Trophoblast cell (in vitro differentiated cells and primary cell): ENCODE data around the gene CLEC2L.

Experiments used
- DNase-seq, 2 donors: peaks; one replicate each; pipeline ENCODE4 v3.0.0-alpha.2; 2016
- H2AFZ ChIP-seq: 2 replicates; pipeline ENCODE4 v1.6.1; 2013; ENCODE audit warnings: low read length, moderate library complexity, mild to moderate bottlenecking; ENCODE audit not compliant: insufficient read depth, poor library complexity
- H2AK5ac ChIP-seq: 2 replicates; pipeline ENCODE4 v1.6.1; 2013; ENCODE audit warnings: mild to moderate bottlenecking, low read length
- H2BK120ac ChIP-seq: 2 replicates; pipeline ENCODE4 v1.6.1; 2013; ENCODE audit warnings: low read length, mild to moderate bottlenecking, moderate library complexity; ENCODE audit not compliant: insufficient read depth, poor library complexity
- H2BK12ac ChIP-seq: 2 replicates; pipeline ENCODE4 v1.6.1; 2013; ENCODE audit warnings: mild to moderate bottlenecking, low read length, moderate library complexity
- H2BK5ac ChIP-seq: 2 replicates; pipeline ENCODE4 v1.6.1; 2013; ENCODE audit warnings: low read length, low read depth, moderate library complexity, mild to moderate bottlenecking; ENCODE audit not compliant: poor library complexity
- H3K14ac ChIP-seq: 2 replicates; pipeline ENCODE4 v1.6.1; 2013; ENCODE audit warnings: mild to moderate bottlenecking, low read length
- H3K18ac ChIP-seq: 2 replicates; pipeline ENCODE4 v1.6.1; 2013; ENCODE audit warnings: mild to moderate bottlenecking, low read length
- H3K23ac ChIP-seq: 2 replicates; pipeline ENCODE4 v1.6.1; 2013; ENCODE audit warnings: low read length
- H3K27ac ChIP-seq: 2 replicates; pipeline ENCODE4 v1.5.1; 2013; ENCODE audit warnings: low read depth, mild to moderate bottlenecking, inconsistent platforms, low read length, moderate library complexity
- H3K27me3 ChIP-seq: 2 replicates; pipeline ENCODE4 v1.6.1; 2013; ENCODE audit warnings: inconsistent platforms, mild to moderate bottlenecking, low read length, moderate library complexity; ENCODE audit not compliant: insufficient read depth
- H3K36me3 ChIP-seq, 2 experiments: 1 replicate in 1 of 2; 2 replicates in 1 of 2; pipeline ENCODE4 v1.6.1; 2013; ENCODE audit warnings: low read length in 2 of 2, mild to moderate bottlenecking in 2 of 2, moderate library complexity in 1 of 2; ENCODE audit not compliant: insufficient read depth in 2 of 2, control insufficient read depth in 1 of 2
- H3K4ac ChIP-seq: 2 replicates; pipeline ENCODE4 v1.6.1; 2013; ENCODE audit warnings: low read depth, mild to moderate bottlenecking, low read length, moderate library complexity
- H3K4me1 ChIP-seq, 2 experiments: 1 replicate in 1 of 2; 2 replicates in 1 of 2; pipeline ENCODE4 v1.6.1; 2013; ENCODE audit warnings: low read length in 2 of 2, mild to moderate bottlenecking in 2 of 2, moderate library complexity in 1 of 2; ENCODE audit not compliant: insufficient read depth in 2 of 2, control insufficient read depth in 1 of 2
- H3K4me2 ChIP-seq: 2 replicates; pipeline ENCODE4 v1.6.1; 2013; ENCODE audit warnings: inconsistent platforms, mild to moderate bottlenecking, low read length, moderate library complexity
- H3K4me3 ChIP-seq: 2 replicates; pipeline ENCODE4 v1.5.1; 2013; ENCODE audit warnings: mild to moderate bottlenecking, low read depth, low read length, inconsistent platforms
- H3K79me1 ChIP-seq: one replicate; pipeline ENCODE4 v1.6.1; 2013; ENCODE audit warnings: low read length
- H3K79me2 ChIP-seq: 2 replicates; pipeline ENCODE4 v1.6.1; 2013; ENCODE audit warnings: low read length, mild to moderate bottlenecking; ENCODE audit not compliant: control insufficient read depth, insufficient read depth, poor library complexity
- H3K9ac ChIP-seq: 2 replicates; pipeline ENCODE4 v1.6.1; 2013; ENCODE audit warnings: mild to moderate bottlenecking, low read length
- H3K9me3 ChIP-seq: 2 replicates; pipeline ENCODE4 v1.6.1; 2013; ENCODE audit warnings: low read depth, mild to moderate bottlenecking, control low read depth, inconsistent platforms, low read length; ENCODE audit not compliant: insufficient read depth
- H4K12ac ChIP-seq: 2 replicates; pipeline ENCODE4 v1.6.1; 2013; ENCODE audit warnings: low read depth, mild to moderate bottlenecking, low read length, moderate library complexity
- H4K8ac ChIP-seq: 2 replicates; pipeline ENCODE4 v1.6.1; 2013; ENCODE audit warnings: low read depth, mild to moderate bottlenecking, low read length, moderate library complexity
- H4K91ac ChIP-seq: one replicate; pipeline ENCODE4 v1.6.1; 2013; ENCODE audit warnings: low read depth, mild to moderate bottlenecking, low read length, moderate library complexity
- WGBS: extraction: QIAGEN DNeasy Blood & Tissue Kit; methylation state at CpG from one replicate; pipeline ENCODE4 v1.1.7; 2013; ENCODE audit warnings: missing lambda C conversion rate; ENCODE audit not compliant: insufficient read length, insufficient coverage; ENCODE audit errors: extremely low coverage; 5-methylcytosine and 5-hydroxymethylcytosine counted together

The CLEC2L gene

GRCh38 chr7:139567647-139568345 is 44.3 kb downstream of the CLEC2L start:
- Histone ChIP-seq H3K79me2 (no peaks in the 10 kb centered on the region), H2AFZ (no peak overlapping the region), H3K23ac (no peak overlapping the region), H3K18ac (no peak overlapping the region), H3K27ac (no peak overlapping the region), H3K36me3 (peaks cover 0 to under 1% of the 10 kb centered on the region in 2 experiments), H3K9ac (no peak overlapping the region), H2BK12ac (no peak overlapping the region), H3K4ac (no peak overlapping the region), H4K12ac (no peak overlapping the region), H2AK5ac (no peak overlapping the region), H4K91ac (no peak overlapping the region), H2BK5ac (no peak overlapping the region), H3K4me3 (no peak overlapping the region), H3K14ac (no peak overlapping the region), H3K79me1 (no peaks in the 10 kb centered on the region), H3K9me3 (peaks cover 2% of the 10 kb centered on the region), H3K4me1 (no peaks in the 10 kb centered on the region), H2BK120ac (no peak overlapping the region), H3K27me3 (no peaks in the 10 kb centered on the region), H4K8ac (no peak overlapping the region), H3K4me2 (no peak overlapping the region)
- no CpG with 5 or more reads among the region's 14 CpGs for WGBS
- peak in 1 of 2 donors; percentile 51 for DNase-seq

DNA sequence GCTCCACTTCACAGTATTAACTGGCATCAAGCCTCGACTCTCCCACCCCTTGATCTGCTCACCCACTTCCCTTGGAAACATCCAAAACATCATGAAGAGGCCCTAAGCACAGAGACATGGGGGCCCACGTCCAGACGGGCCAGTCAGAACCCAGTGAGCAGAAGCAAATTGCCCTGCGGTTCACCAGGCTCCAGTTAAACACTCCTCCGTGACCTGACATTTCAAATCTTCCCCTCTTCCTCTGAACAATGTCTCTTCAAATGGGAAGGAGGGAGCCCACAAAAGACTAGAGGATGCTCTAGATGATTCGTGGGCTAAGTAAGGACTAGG is 44.8 kb downstream of the CLEC2L start:
- no peak overlapping the region for H3K4ac ChIP-seq
- WGBS = no CpG with 5 or more reads among the region's 6 CpGs

DNA sequence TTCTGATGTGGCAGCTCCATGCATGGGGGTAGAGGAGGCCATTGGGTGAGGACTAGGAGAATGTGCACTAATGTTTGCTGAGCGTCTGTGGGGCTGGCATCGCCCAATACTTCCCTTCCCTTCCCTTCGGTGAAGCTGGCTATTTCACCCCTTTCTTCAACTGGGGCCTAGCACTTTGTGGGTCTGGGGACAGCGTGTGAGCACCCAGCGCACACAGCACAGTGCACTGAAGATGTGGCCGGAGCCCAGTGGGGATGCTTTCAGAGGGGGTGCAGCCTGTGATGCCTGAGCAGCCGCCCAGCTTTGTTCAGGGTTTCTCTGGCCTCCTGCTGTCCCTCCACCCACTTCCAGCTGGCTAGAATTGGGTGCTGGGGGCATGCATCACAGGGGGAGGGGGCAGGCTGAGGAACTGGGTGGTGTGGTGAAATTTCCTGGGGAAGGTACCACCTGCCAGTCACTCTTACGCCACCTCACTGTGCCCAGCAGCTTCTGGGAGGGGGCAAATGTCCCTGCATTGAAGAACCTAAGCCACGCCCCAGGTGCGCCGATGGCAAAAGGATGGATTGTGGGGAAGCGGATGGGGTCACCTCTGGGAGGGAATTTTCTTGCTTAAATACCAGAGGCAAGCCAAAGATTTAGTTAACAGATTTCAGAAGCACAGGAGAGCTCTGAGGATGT is 45.5 kb downstream of the CLEC2L start:
- no peak overlapping the region for H2BK12ac ChIP-seq
- H2AFZ ChIP-seq = no peak overlapping the region
- H3K36me3 ChIP-seq = peaks cover 2 to 4% of the 10 kb centered on the region in 2 experiments
- H3K18ac ChIP-seq = no peak overlapping the region
- no peak overlapping the region for H3K27ac ChIP-seq
- H3K27me3 ChIP-seq = no peaks in the 10 kb centered on the region
- H4K12ac ChIP-seq = no peak overlapping the region
- no peaks in the 10 kb centered on the region for H3K79me2 ChIP-seq
- no peaks in the 10 kb centered on the region for H3K4me1 ChIP-seq
- no CpG with 5 or more reads among the region's 12 CpGs for WGBS
- H2BK120ac ChIP-seq = no peak overlapping the region
- H2BK5ac ChIP-seq = no peak overlapping the region
- no peak overlapping the region for H3K14ac ChIP-seq
- H3K4ac ChIP-seq = no peak overlapping the region
- no peak overlapping the region for H3K9ac ChIP-seq
- peak overlapping the region; percentile 11 for H3K4me3 ChIP-seq
- DNase-seq = no peak
- H3K79me1 ChIP-seq = no peaks in the 10 kb centered on the region
- H3K23ac ChIP-seq = no peak overlapping the region
- H3K4me2 ChIP-seq = no peak overlapping the region
- peaks cover 5% of the 10 kb centered on the region for H3K9me3 ChIP-seq
- no peak overlapping the region for H4K91ac ChIP-seq
- H2AK5ac ChIP-seq = no peak overlapping the region
- no peak overlapping the region for H4K8ac ChIP-seq

More for the DNA sequence above, 44.8 kb downstream of the CLEC2L start:
- Histone ChIP-seq H3K9ac (no peak overlapping the region), H3K27me3 (no peaks in the 10 kb centered on the region), H4K8ac (no peak overlapping the region), H3K79me2 (no peaks in the 10 kb centered on the region), H3K14ac (no peak overlapping the region), H4K12ac (no peak overlapping the region), H3K4me3 (no peak overlapping the region), H3K4me1 (no peaks in the 10 kb centered on the region), H2BK12ac (no peak overlapping the region), H3K9me3 (peaks cover 5% of the 10 kb centered on the region), H4K91ac (no peak overlapping the region), H2AK5ac (no peak overlapping the region), H3K23ac (no peak overlapping the region), H3K79me1 (no peaks in the 10 kb centered on the region), H2BK5ac (no peak overlapping the region), H3K4me2 (no peak overlapping the region), H3K27ac (no peak overlapping the region), H2BK120ac (no peak overlapping the region), H3K18ac (no peak overlapping the region), H3K36me3 (peaks cover 2 to 4% of the 10 kb centered on the region in 2 experiments), H2AFZ (no peak overlapping the region)
- no peak for DNase-seq

DNA sequence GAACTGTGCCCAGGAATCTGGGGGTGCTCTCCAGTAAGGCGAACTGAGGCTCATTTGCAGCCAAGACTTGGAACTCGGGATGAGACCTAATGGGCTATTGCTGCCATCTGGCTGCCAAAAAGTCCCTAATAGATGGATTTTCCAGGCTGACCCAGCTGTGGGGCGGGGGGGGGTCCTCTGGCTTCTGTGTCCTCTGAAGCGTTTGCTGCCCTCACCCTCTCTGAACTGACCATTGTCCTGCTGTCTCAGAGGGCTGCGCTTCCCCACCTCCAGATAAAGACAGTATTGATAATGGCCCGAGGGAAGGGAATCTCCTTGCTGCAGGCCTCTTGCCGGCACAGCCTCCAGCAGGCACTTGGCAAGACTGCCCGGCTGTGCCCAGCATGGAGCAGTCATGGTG is 46.6 kb downstream of the CLEC2L start:
- H3K79me1 ChIP-seq = no peaks in the 10 kb centered on the region
- no peak overlapping the region for H4K8ac ChIP-seq
- H2BK5ac ChIP-seq = no peak overlapping the region
- no peak overlapping the region for H3K23ac ChIP-seq
- H3K14ac ChIP-seq = no peak overlapping the region
- H3K27ac ChIP-seq = no peak overlapping the region
- H3K9ac ChIP-seq = no peak overlapping the region
- no peaks in the 10 kb centered on the region for H3K4me1 ChIP-seq
- peak in 1 of 2 donors; percentile 18 for DNase-seq
- WGBS = no CpG with 5 or more reads among the region's 8 CpGs
- no peak overlapping the region for H2AK5ac ChIP-seq
- no peak overlapping the region for H2BK120ac ChIP-seq
- H3K4me3 ChIP-seq = no peak overlapping the region
- no peak overlapping the region for H2BK12ac ChIP-seq
- peaks cover 2 to 4% of the 10 kb centered on the region in 2 experiments for H3K36me3 ChIP-seq
- H4K91ac ChIP-seq = no peak overlapping the region
- no peak overlapping the region for H4K12ac ChIP-seq
- no peaks in the 10 kb centered on the region for H3K27me3 ChIP-seq
- H3K79me2 ChIP-seq = no peaks in the 10 kb centered on the region
- H3K18ac ChIP-seq = no peak overlapping the region
- no peak overlapping the region for H2AFZ ChIP-seq
- H3K4me2 ChIP-seq = no peak overlapping the region
- H3K9me3 ChIP-seq = peaks cover 5% of the 10 kb centered on the region
- H3K4ac ChIP-seq = no peak overlapping the region
